Heart left ventricle (tissue), 16 donors: ENCODE data around the gene GTF2H4. TPM values are rescaled to one million over a fixed set of nuclear protein-coding genes. Genes with fewer than 3 reads are reported as not detected.
A peak's percentile ranks its signal among the peaks of the same experiment; 100 is the strongest.

Source experiments
- ATAC-seq, 4 donors: fragments of 200-7000 bp; cut with Tn5 transposase; one replicate each; pipeline ENCODE4 v1.9.1; 2020 to 2022; ENCODE audit warnings: moderate library complexity in 4 of 4, mild to moderate bottlenecking in 3 of 4, moderate number of reproducible peaks in 1 of 4
- DNase-seq, 5 donors: peaks; one replicate each; pipeline ENCODE4 v3.0.0-alpha.2; 2020
- H3K27ac ChIP-seq, 12 donors: fragments of 200-600 bp; sonication (generic) in 4 of 12; one replicate each; pipeline versions ENCODE4 v1.5.0 to v1.8.0; 2016 to 2022; ENCODE audit warnings: mild to moderate bottlenecking in 2 of 12
- H3K27me3 ChIP-seq, 9 donors: fragments of 200-600 bp; sonication (generic) in 2 of 9; one replicate each; pipeline versions ENCODE4 v1.5.1 to v1.8.0; 2016 to 2022; ENCODE audit warnings: mild to moderate bottlenecking in 3 of 9
- H3K36me3 ChIP-seq, 9 donors: fragments of 200-600 bp; sonication (generic) in 2 of 9; one replicate each; pipeline versions ENCODE4 v1.5.0 to v1.8.0; 2018 to 2022; ENCODE audit warnings: mild to moderate bottlenecking in 2 of 9
- H3K4me1 ChIP-seq, 12 donors: fragments of 200-600 bp; sonication (generic) in 4 of 12; one replicate each; pipeline versions ENCODE4 v1.5.0 to v1.8.0; 2016 to 2022; ENCODE audit warnings: mild to moderate bottlenecking in 3 of 12
- H3K4me3 ChIP-seq, 12 donors: fragments of 200-600 bp; sonication (generic) in 4 of 12; one replicate each; pipeline versions ENCODE4 v1.5.0 to v1.8.0; 2017 to 2022; ENCODE audit warnings: mild to moderate bottlenecking in 9 of 12, moderate library complexity in 4 of 12
- H3K9me3 ChIP-seq, 12 donors: fragments of 200-600 bp; sonication (generic) in 4 of 12; one replicate each; pipeline versions ENCODE4 v1.5.0 to v1.8.0; 2016 to 2022; ENCODE audit warnings: mild to moderate bottlenecking in 1 of 12
- POLR2A ChIP-seq, 2 donors: fragments of 450-650 bp; IDR thresholded peaks; one replicate each; pipeline ENCODE4 v1.6.1; 2017; ENCODE audit warnings: antibody characterized with exemption in 2 of 2, mild to moderate bottlenecking in 2 of 2, moderate library complexity in 2 of 2
- WGBS, 4 donors: extraction: QIAGEN DNeasy Blood & Tissue Kit in 2 of 4; methylation state at CpG; one replicate each; pipeline versions ENCODE4 v1.1.5 to v1.1.7; 2013 to 2018; 5-methylcytosine and 5-hydroxymethylcytosine counted together
- intact Hi-C, 10 donors: fragments of 100-400 bp; cut with DNase I; formaldehyde crosslinking; loops; one replicate each; pipeline versions ENCODE4 v1.11.1 to v1.14.2; 2022
- polyA plus RNA-seq, 2 donors: library from polyadenylated mRNA; stranded (reverse); fragments of 200-250 nt; gene quantifications; one replicate each; pipeline ENCODE4 v1.2.3, GENCODE V29; 2013
- total RNA-seq, 9 donors: library from RNA; depleted of rRNA in 2 of 9; stranded (reverse); fragments of >200 nt in 2 of 9; fragmentation: NEBNext Ultra II Directional in 3 of 9; extraction: Animal tissue kit (Norgen Biotek cat#: 25700) in 3 of 9; gene quantifications; one replicate each; pipeline versions ENCODE4 v1.1.0 to v1.2.4, GENCODE V29; 2016 to 2023
- TF ChIP-seq, protein P1 (sequence below), 12 donors: fragments of 200-600 bp; sonication (generic) in 4 of 12; IDR thresholded peaks; one replicate each; pipeline versions ENCODE4 v1.5.0 to v1.8.0; 2018 to 2022; ENCODE audit warnings: antibody characterized with exemption in 12 of 12, mild to moderate bottlenecking in 5 of 12
- donor health status: ischemic (EF 13 %, LVEDD 7.1; RV severe dilation, severe dysfunction).
- donor health status: healthy with polysubstance abuse.
- donor health status: DM: no; HTN: yes; CAD: no.
- donor health status: DM: no; HTN: no; CAD: no.
- donor health status: ischemic (EF 25% LVEDD 6.9; RV normal size, moderate dysfunction).
- donor health status: ischemic (EF 25% LVEDD 5.7; RV mildly dilated, moderate dysfunction).
- donor health status: healthy.
- donor health status: DM: yes; HTN: yes; CAD: no.
- donor health status: ischemic (EF 35%, LVEDD 5.7; RV mildly dilated, moderate dysfunction).
- donor health status: nonischemic (EF 11% LVEDD 7.7; RV severe dilation, severe dysfunction).
- donor health status: DM: yes; HTN: yes; CAD: no.
- donor health status: PGD.
- donor health status: ischemic (EF 29% LVEDD 5.4; RV normal size, mild dysfunction).
- donor health status: nonischemic (EF 23%, LVEDD 6.1; RV moderate dilation, normal function).

Gene GTF2H4
- total and polyA plus RNA-seq, 11 donors = 4.2 to 22.4 (median 14.7) TPM

DNA sequence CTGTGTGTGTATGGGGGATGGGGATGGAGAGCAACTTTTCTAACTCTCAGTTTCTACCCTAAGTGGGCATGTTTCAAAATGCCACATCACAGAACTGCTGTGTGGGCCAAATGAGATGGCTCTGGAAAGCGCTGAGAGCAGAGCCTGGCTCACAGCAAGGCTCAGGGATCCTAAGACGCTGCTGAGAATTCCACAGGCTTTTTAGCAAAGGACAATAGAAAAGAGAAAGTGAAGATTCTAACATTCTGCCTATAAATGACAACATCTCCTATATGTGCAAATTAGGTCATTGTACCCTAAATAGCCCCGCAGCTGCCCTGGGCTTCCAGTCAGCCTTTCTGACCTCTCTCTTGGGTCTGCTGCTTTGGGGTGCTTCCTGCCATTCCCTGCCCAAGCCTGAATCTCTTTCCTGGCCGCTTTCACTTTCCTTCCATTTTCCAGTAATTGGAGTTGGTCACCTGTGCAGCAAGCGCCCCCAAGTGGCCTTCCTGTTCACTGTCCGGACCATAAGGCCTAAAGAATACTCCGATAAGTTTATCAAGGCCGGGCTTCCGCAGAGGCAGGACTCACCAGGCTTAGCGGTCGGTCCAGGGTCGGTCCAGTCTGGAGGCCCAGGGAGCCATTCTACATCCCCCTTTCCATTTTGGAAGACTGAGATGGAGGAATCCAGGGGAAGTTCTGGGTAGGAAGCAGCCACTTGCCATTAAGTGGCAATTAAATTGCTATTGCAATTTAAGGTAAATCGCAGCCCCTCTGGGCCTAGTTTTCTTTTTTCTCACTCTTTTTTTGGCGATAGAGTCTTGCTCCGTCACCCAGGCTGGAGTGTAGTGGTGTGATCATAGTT, 30.4 kb upstream of the GTF2H4 start:
- peaks cover 0 to 32% (median 13%) of the 10 kb centered on the region in 12 donors for H3K4me1 ChIP-seq
- ATAC-seq (peak; percentile 87 to 93 (median 90)), DNase-seq (peak; percentile 88 to 92 (median 89))
- peak overlapping the region in 11 of 12 donors; percentile 14 to 56 (median 40) for H3K4me3 ChIP-seq
- H3K27me3 ChIP-seq = no peaks in the 10 kb centered on the region
- no peaks in the 10 kb centered on the region for H3K36me3 ChIP-seq
- no peak for TF ChIP-seq POLR2A (IDR thresholded peaks at IDR 0.05)
- TF ChIP-seq, protein P1, sequence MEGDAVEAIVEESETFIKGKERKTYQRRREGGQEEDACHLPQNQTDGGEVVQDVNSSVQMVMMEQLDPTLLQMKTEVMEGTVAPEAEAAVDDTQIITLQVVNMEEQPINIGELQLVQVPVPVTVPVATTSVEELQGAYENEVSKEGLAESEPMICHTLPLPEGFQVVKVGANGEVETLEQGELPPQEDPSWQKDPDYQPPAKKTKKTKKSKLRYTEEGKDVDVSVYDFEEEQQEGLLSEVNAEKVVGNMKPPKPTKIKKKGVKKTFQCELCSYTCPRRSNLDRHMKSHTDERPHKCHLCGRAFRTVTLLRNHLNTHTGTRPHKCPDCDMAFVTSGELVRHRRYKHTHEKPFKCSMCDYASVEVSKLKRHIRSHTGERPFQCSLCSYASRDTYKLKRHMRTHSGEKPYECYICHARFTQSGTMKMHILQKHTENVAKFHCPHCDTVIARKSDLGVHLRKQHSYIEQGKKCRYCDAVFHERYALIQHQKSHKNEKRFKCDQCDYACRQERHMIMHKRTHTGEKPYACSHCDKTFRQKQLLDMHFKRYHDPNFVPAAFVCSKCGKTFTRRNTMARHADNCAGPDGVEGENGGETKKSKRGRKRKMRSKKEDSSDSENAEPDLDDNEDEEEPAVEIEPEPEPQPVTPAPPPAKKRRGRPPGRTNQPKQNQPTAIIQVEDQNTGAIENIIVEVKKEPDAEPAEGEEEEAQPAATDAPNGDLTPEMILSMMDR (IDR thresholded peaks at IDR 0.05) = peak; percentile 77 to 95 (median 90)
- WGBS, 4 donors = 16 to 19% (median 17%) methylated on average over 15 of the region's 15 CpGs
- intact Hi-C loops = loop anchor here (1.0 to 10.0 kb wide), 9 partner anchors 49 to 203 kb away; partner anchors contain the start of genes FLOT1 (in 8 of the 10), IER3 (in 8 of the 10) and DHX16 (in 2 of the 10)
- H3K27ac ChIP-seq = peak overlapping the region; percentile 22 to 85 (median 62)
- H3K9me3 ChIP-seq = no peaks in the 10 kb centered on the region

- H3K4me1 ChIP-seq = peaks cover 3 to 47% (median 23%) of the 10 kb centered on the region in 12 donors
- no peak overlapping the region for H3K27ac ChIP-seq
- TF ChIP-seq, protein P1 (IDR thresholded peaks at IDR 0.05) = no peak
- no peak for TF ChIP-seq POLR2A (IDR thresholded peaks at IDR 0.05)
- WGBS, 4 donors = 83 to 95% (median 86%) methylated on average over 8 of the region's 8 CpGs
- H3K9me3 ChIP-seq = no peaks in the 10 kb centered on the region
- intact Hi-C loops = loop anchor here in 9 of 10 donors (2.0 to 10.0 kb wide), 7 partner anchors 137 to 205 kb away; partner anchors contain the start of genes FLOT1 (in 8 of the 9), IER3 (in 7 of the 9), DHX16 (in 2 of the 9) and PPP1R18 (in 1 of the 9)
- DNase-seq (no peak), ATAC-seq (no peak)
- H3K27me3 ChIP-seq = no peaks in the 10 kb centered on the region
- no peak overlapping the region for H3K4me3 ChIP-seq
- no peaks in the 10 kb centered on the region for H3K36me3 ChIP-seq
These were observed 28.2 kb upstream of the GTF2H4 start for GRCh38 chr6:30879684-30880427.

DNA sequence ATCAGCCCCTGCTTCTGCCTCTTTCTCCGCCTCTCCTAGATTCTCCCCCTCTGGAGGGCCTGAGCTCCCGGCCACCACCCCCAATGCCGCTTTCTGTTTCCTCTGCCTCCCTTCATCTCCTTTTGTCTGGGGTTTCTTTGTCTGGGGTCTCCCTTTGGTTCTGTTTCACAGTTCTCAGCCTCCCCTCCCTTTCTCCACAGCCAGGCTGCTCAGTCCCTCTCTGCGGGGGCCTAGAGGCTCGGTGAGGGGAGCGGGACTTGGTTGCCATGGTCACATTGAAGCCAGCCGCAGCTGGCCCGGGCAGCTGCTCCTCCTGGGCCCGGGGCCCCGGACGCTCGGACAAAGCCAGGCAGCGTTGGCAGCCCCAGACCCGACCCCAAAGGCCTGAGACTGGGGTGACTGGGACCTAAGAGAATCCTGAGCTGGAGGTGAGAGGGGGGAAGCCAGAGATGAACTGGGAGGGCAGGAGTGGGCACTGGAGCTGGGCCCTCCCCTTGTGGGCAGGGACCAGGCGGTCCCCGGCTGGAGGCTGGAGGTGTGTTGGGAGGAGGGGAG, 27.2 kb upstream of the GTF2H4 start:
- intact Hi-C loops = loop anchor here in 4 of 10 donors (5.0 to 10.0 kb wide), 4 partner anchors 146 to 203 kb away; partner anchors contain the start of gene PPP1R18 (in 1 of the 4)
- TF ChIP-seq, protein P1 (IDR thresholded peaks at IDR 0.05) = no peak
- no peak for TF ChIP-seq POLR2A (IDR thresholded peaks at IDR 0.05)
- no peak overlapping the region for H3K4me3 ChIP-seq
- no peak overlapping the region for H3K27ac ChIP-seq
- H3K27me3 ChIP-seq = peaks cover 0 to 3% (median 0%) of the 10 kb centered on the region in 9 donors
- no peaks in the 10 kb centered on the region for H3K36me3 ChIP-seq
- no peak for DNase-seq
- H3K4me1 ChIP-seq = peaks cover 9 to 56% (median 32%) of the 10 kb centered on the region in 12 donors
- no peaks in the 10 kb centered on the region for H3K9me3 ChIP-seq
- no peak for ATAC-seq
- WGBS, 4 donors = 81 to 86% (median 83%) methylated on average over 16 of the region's 16 CpGs
